HepG2 (cell line): ENCODE data around the gene OTUD4. TPM values are rescaled to one million over a fixed set of nuclear protein-coding genes. Genes with fewer than 3 reads are reported as not detected.

ENCODE experiments used
- ATAC-seq: fragments of 200-7000 bp; cut with Tn5 transposase; 3 replicates; pipeline ENCODE4 v1.9.1; 2020; ENCODE audit warnings: mild to moderate bottlenecking, moderate library complexity
- BruUV-seq: library from RNA; stranded (reverse); fragments of 400-500 nt; replicated peaks from 2 replicates; lab custom pipeline; 2021; lab: Mats Ljungman, UMichigan
- CTCF ChIA-PET: fragments of 300-600 bp; formaldehyde crosslinking; extraction: SDS; loops from one replicate; lab custom pipeline; 2021; ENCODE audit warnings: low total read pairs, inconsistent platforms, low intra/inter-chr PET ratio; lab: Yijun Ruan, JAX
- POLR2A ChIA-PET: fragments of 350-600 bp; sonication (Branson Sonifier 250); formaldehyde crosslinking; loops from one replicate; lab custom pipeline; 2020; ENCODE audit warnings: antibody characterized with exemption, inconsistent platforms; lab: Yijun Ruan, JAX
- DNase-seq: peaks from one replicate; pipeline ENCODE4 v3.0.0-alpha.2; 2015; ENCODE audit warnings: low spot score
- FAIRE-seq: peaks from 3 replicates; lab custom pipeline; 2011; peaks lifted over from hg19 to GRCh38; lab: Jason Lieb, UNC
- H2AFZ ChIP-seq: one replicate; pipeline ENCODE4 v1.6.1; 2011; ENCODE audit warnings: low read length, inconsistent platforms
- H3K27ac ChIP-seq: fragments of 300-600 bp; 3 replicates; pipeline ENCODE4 v1.8.0; 2011; ENCODE audit warnings: mixed run types, mild to moderate bottlenecking, mixed read lengths, low read length, inconsistent platforms; ENCODE audit not compliant: insufficient read depth; ENCODE audit errors: extremely low read length
- H3K27me3 ChIP-seq, 2 experiments: fragments of 200-600 bp in 1 of 2; 2 replicates in 1 of 2; 3 replicates in 1 of 2; pipeline versions ENCODE4 v1.6.0 to v1.8.0; 2011; ENCODE audit warnings: low read length in 2 of 2, mild to moderate bottlenecking in 2 of 2, moderate library complexity in 2 of 2, inconsistent platforms in 1 of 2; ENCODE audit not compliant: insufficient read depth in 2 of 2, control insufficient read depth in 1 of 2
- H3K36me3 ChIP-seq, 2 experiments: fragments of 200-600 bp in 1 of 2; replicated peaks in 1 of 2; 2 replicates in 1 of 2; 3 replicates in 1 of 2; pipeline versions ENCODE4 v1.5.1 to v1.8.0; 2011; ENCODE audit warnings: low read length in 2 of 2, inconsistent platforms in 1 of 2; ENCODE audit not compliant: insufficient read depth in 2 of 2, control insufficient read depth in 1 of 2
- H3K4me1 ChIP-seq: 2 replicates; pipeline ENCODE4 v1.5.1; 2012; ENCODE audit warnings: low read length, inconsistent platforms; ENCODE audit not compliant: insufficient read depth
- H3K4me2 ChIP-seq: 2 replicates; pipeline ENCODE4 v1.6.0; 2011; ENCODE audit warnings: low read depth, low read length, inconsistent platforms
- H3K4me3 ChIP-seq, 3 experiments: fragments of 200-600 bp in 1 of 3; sonication (generic), shearing (Covaris generic) in 1 of 3; replicated peaks in 1 of 3; 2 replicates each; pipeline ENCODE4 v1.5.1; 2011 to 2016; ENCODE audit warnings: low read length in 3 of 3, inconsistent platforms in 2 of 3, low read depth in 2 of 3, mild to moderate bottlenecking in 2 of 3, control low read depth in 1 of 3, mixed read lengths in 1 of 3; ENCODE audit not compliant: insufficient read depth in 1 of 3
- H3K79me2 ChIP-seq: one replicate; pipeline ENCODE4 v1.6.1; 2011; ENCODE audit warnings: low read length, inconsistent platforms; ENCODE audit not compliant: insufficient read depth
- H3K9ac ChIP-seq: 2 replicates; pipeline ENCODE4 v1.6.0; 2011; ENCODE audit warnings: mild to moderate bottlenecking, low read depth, low read length, inconsistent platforms; ENCODE audit not compliant: insufficient read depth
- H3K9me3 ChIP-seq: 2 replicates; pipeline ENCODE4 v1.5.1; 2012; ENCODE audit warnings: mild to moderate bottlenecking, low read length
- H4K20me1 ChIP-seq: 2 replicates; pipeline ENCODE4 v1.6.0; 2011; ENCODE audit warnings: inconsistent platforms, mild to moderate bottlenecking, low read length, moderate library complexity; ENCODE audit not compliant: insufficient read depth
- ARNTL ChIP-seq: sonication (generic); formaldehyde crosslinking; IDR thresholded peaks from 2 replicates; pipeline ENCODE4 v1.4.0; 2020; ENCODE audit warnings: mild to moderate bottlenecking, missing genetic modification reagents
- GTF3A ChIP-seq: sonication (generic); formaldehyde crosslinking; conservative IDR thresholded peaks from 2 replicates; pipeline ENCODE4 v1.4.0; 2020; ENCODE audit warnings: mild to moderate bottlenecking, missing genetic modification reagents
- MYNN ChIP-seq: sonication (generic); formaldehyde crosslinking; IDR thresholded peaks from 2 replicates; pipeline ENCODE4 v1.4.0; 2020; ENCODE audit warnings: mild to moderate bottlenecking, low read depth, missing genetic modification reagents
- PPARG ChIP-seq: conservative IDR thresholded peaks from 2 replicates; pipeline ENCODE4 v1.6.1; 2016; ENCODE audit warnings: missing biosample characterization, missing genetic modification reagents
- RBAK ChIP-seq: sonication (generic); formaldehyde crosslinking; IDR thresholded peaks from 2 replicates; pipeline ENCODE4 v1.5.1; 2020; ENCODE audit warnings: mild to moderate bottlenecking, missing genetic modification reagents
- SIN3A ChIP-seq: IDR thresholded peaks from 2 replicates; pipeline ENCODE4 v1.6.1; 2011; ENCODE audit warnings: low read depth, mild to moderate bottlenecking, control low read depth, low read length, borderline replicate concordance
- SOX13 ChIP-seq, 3 experiments: fragments of 450-650 bp in 1 of 3; sonication (generic) in 1 of 3; formaldehyde crosslinking in 1 of 3; IDR thresholded peaks in 2 of 3; conservative IDR thresholded peaks in 1 of 3; 2 replicates each; pipeline versions ENCODE4 v1.5.0 to v1.6.1; 2016 to 2020; ENCODE audit warnings: antibody characterized with exemption in 1 of 3, mild to moderate bottlenecking in 1 of 3, missing compliant biosample characterization in 1 of 3, missing genetic modification reagents in 1 of 3, moderate library complexity in 1 of 3
- SP5 ChIP-seq: IDR thresholded peaks from 2 replicates; pipeline ENCODE4 v1.6.1; 2016; ENCODE audit warnings: low read depth, borderline replicate concordance
- SRSF9 ChIP-seq: fragments of 200-400 bp; formaldehyde crosslinking; IDR thresholded peaks from 2 replicates; pipeline ENCODE4 v1.6.1; 2018; ENCODE audit warnings: borderline replicate concordance, mild to moderate bottlenecking, low read depth, low read length; ENCODE audit not compliant: insufficient read depth, poor library complexity, severe bottlenecking
- ZFY ChIP-seq: sonication (generic); formaldehyde crosslinking; IDR thresholded peaks from 2 replicates; pipeline ENCODE4 v1.4.0; 2020; ENCODE audit warnings: missing genetic modification reagents
- ZNF766 ChIP-seq: sonication (generic); formaldehyde crosslinking; IDR thresholded peaks from 2 replicates; pipeline ENCODE4 v1.5.0; 2020; ENCODE audit warnings: missing genetic modification reagents, borderline replicate concordance
- ZNF878 ChIP-seq: sonication (generic); formaldehyde crosslinking; IDR thresholded peaks from 2 replicates; pipeline ENCODE4 v1.8.1; 2023; ENCODE audit warnings: mild to moderate bottlenecking, missing genetic modification reagents, moderate library complexity
- WGBS: methylation state at CpG from one replicate; pipeline ENCODE4 v1.1.6; 2017; ENCODE audit warnings: low lambda C conversion rate; 5-methylcytosine and 5-hydroxymethylcytosine counted together
- in situ Hi-C: cut with HindIII; loops from 2 replicates; pipeline ENCODE4 v1.10.0; 2017; ENCODE audit warnings: low pct_unique_long_range_greater_than_20kb; ENCODE audit not compliant: extremely low pct_ligation_motif_present
- intact Hi-C: fragments of 100-400 bp; cut with micrococcal nuclease; formaldehyde crosslinking; loops from one replicate; pipeline ENCODE4 v1.10.0; 2022; ENCODE audit not compliant: unreplicated experiment
- polyA plus RNA-seq, 8 experiments: library from polyadenylated mRNA; depleted of rRNA in 3 of 8; stranded (reverse) in 7 of 8; unstranded in 1 of 8; fragments of >200 nt; fragmentation: Illumina TruSeq in 4 of 8; extraction: Trizol in 4 of 8; gene quantifications; 2 replicates each; pipeline versions ENCODE4 v1.2.1 to v1.2.3, GENCODE V29; 2011 to 2016; ENCODE audit warnings: low read depth in 4 of 8, missing spikeins in 1 of 8, mixed read lengths in 1 of 8; ENCODE audit not compliant: insufficient read depth in 1 of 8
- total RNA-seq, 5 experiments: library from RNA; depleted of rRNA; stranded (reverse); fragments of >200 nt; fragmentation: Illumina TruSeq; extraction: Trizol; gene quantifications; 2 replicates each; pipeline ENCODE4 v1.2.3, GENCODE V29; 2016; ENCODE audit warnings: low read depth in 1 of 5
- TF ChIP-seq, protein P1 (sequence below): sonication (generic); formaldehyde crosslinking; IDR thresholded peaks from 2 replicates; pipeline ENCODE4 v1.4.0; 2020; ENCODE audit warnings: missing genetic modification reagents
- TF ChIP-seq, protein P2 (sequence below): sonication (generic); formaldehyde crosslinking; IDR thresholded peaks from 2 replicates; pipeline ENCODE4 v1.5.1; 2020; ENCODE audit warnings: mild to moderate bottlenecking, moderate library complexity, missing genetic modification reagents

OTUD4 gene
- total and polyA plus RNA-seq, 2 of the 13 experiments (the other 11 are each of a cell fraction or from before 2014, with no cell fraction given) = 16.1 to 18.0 TPM

GRCh38 chr4:145103496-145103895 lies 76.9 kb downstream of the OTUD4 start:
- CTCF ChIA-PET = no interaction called here
- in situ Hi-C loops = loop anchor here (25.0 kb wide), 1 partner anchor 1591 kb away; the partner anchor contains the start of gene SMARCA5
- no peak overlapping the region for H3K4me3 ChIP-seq
- H3K9ac ChIP-seq = no peak overlapping the region
- peaks cover 58% of the 10 kb centered on the region for H3K79me2 ChIP-seq
- no TSS peak for BruUV-seq
- H3K4me1 ChIP-seq = peaks cover 51% of the 10 kb centered on the region
- H3K4me2 ChIP-seq = no peak overlapping the region
- H3K27ac ChIP-seq = no peak overlapping the region
- H3K36me3 ChIP-seq = peaks cover 4 to 36% of the 10 kb centered on the region in 2 experiments
- H3K9me3 ChIP-seq = no peaks in the 10 kb centered on the region
- no peaks in the 10 kb centered on the region; a peak in 1 of 5 replicates for H3K27me3 ChIP-seq
- H4K20me1 ChIP-seq = peaks cover 15% of the 10 kb centered on the region; the same call in 1 of the 2 replicates
- no peak for ATAC-seq
- WGBS = 97% methylated on average over 3 of the region's 3 CpGs
- no peak for DNase-seq
- POLR2A ChIA-PET = no interaction called here
- no peak for FAIRE-seq
- intact Hi-C loops = no loop called here
- no peak overlapping the region for H2AFZ ChIP-seq
- TF ChIP-seq ZNF766 (CRISPR knock-in tag) (no peak), SOX13 (IDR thresholded peaks at IDR 0.05) (no peak), SOX13 (CRISPR knock-in tag; conservative IDR thresholded peaks at IDR 0.05 in 1 of 2, IDR thresholded peaks at IDR 0.05 in 1 of 2) (no peak), ZNF878 (CRISPR knock-in tag) (no peak), MYNN (CRISPR knock-in tag) (no peak), GTF3A (no peak), RBAK (CRISPR knock-in tag) (no peak), ARNTL (CRISPR knock-in tag) (no peak), SIN3A (no peak), ZFY (CRISPR knock-in tag) (no peak), SRSF9 (no peak), PPARG (CRISPR knock-in tag) (no peak), SP5 (CRISPR knock-in tag) (no peak)
- TF ChIP-seq, protein P1, sequence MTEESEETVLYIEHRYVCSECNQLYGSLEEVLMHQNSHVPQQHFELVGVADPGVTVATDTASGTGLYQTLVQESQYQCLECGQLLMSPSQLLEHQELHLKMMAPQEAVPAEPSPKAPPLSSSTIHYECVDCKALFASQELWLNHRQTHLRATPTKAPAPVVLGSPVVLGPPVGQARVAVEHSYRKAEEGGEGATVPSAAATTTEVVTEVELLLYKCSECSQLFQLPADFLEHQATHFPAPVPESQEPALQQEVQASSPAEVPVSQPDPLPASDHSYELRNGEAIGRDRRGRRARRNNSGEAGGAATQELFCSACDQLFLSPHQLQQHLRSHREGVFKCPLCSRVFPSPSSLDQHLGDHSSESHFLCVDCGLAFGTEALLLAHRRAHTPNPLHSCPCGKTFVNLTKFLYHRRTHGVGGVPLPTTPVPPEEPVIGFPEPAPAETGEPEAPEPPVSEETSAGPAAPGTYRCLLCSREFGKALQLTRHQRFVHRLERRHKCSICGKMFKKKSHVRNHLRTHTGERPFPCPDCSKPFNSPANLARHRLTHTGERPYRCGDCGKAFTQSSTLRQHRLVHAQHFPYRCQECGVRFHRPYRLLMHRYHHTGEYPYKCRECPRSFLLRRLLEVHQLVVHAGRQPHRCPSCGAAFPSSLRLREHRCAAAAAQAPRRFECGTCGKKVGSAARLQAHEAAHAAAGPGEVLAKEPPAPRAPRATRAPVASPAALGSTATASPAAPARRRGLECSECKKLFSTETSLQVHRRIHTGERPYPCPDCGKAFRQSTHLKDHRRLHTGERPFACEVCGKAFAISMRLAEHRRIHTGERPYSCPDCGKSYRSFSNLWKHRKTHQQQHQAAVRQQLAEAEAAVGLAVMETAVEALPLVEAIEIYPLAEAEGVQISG = no peak
- TF ChIP-seq, protein P2, sequence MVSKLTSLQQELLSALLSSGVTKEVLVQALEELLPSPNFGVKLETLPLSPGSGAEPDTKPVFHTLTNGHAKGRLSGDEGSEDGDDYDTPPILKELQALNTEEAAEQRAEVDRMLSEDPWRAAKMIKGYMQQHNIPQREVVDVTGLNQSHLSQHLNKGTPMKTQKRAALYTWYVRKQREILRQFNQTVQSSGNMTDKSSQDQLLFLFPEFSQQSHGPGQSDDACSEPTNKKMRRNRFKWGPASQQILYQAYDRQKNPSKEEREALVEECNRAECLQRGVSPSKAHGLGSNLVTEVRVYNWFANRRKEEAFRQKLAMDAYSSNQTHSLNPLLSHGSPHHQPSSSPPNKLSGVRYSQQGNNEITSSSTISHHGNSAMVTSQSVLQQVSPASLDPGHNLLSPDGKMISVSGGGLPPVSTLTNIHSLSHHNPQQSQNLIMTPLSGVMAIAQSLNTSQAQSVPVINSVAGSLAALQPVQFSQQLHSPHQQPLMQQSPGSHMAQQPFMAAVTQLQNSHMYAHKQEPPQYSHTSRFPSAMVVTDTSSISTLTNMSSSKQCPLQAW (CRISPR knock-in tag) = no peak
